Transverse colon (tissue), 4 donors: ENCODE results near the gene ATP2B3. TPM values are rescaled to one million over a fixed set of nuclear protein-coding genes. Genes with fewer than 3 reads are reported as not detected.

Experiments
- DNase-seq: peaks from one replicate; pipeline ENCODE4 v3.0.0-alpha.2; 2019
- H3K27ac ChIP-seq, 4 donors: fragments of 200-600 bp; sonication (generic); 2 replicates each; pipeline ENCODE4 v1.5.1; 2016 to 2018; ENCODE audit warnings: inconsistent platforms in 4 of 4
- H3K27me3 ChIP-seq: fragments of 200-600 bp; sonication (generic); 2 replicates; pipeline ENCODE4 v1.5.1; 2017; ENCODE audit warnings: inconsistent platforms
- H3K36me3 ChIP-seq, 4 donors: fragments of 200-600 bp; sonication (generic); 2 replicates each; pipeline ENCODE4 v1.5.1; 2017 to 2019; ENCODE audit warnings: inconsistent platforms in 4 of 4
- H3K4me1 ChIP-seq, 4 donors: fragments of 200-600 bp; sonication (generic); 2 replicates each; pipeline ENCODE4 v1.5.1; 2017 to 2020; ENCODE audit warnings: inconsistent platforms in 4 of 4
- H3K4me3 ChIP-seq, 4 donors: fragments of 200-600 bp; sonication (generic); 1 replicate in 1 of 4; 2 replicates in 3 of 4; pipeline versions ENCODE4 v1.5.1 to v1.6.1; 2017 to 2019; ENCODE audit warnings: inconsistent platforms in 4 of 4
- H3K9me3 ChIP-seq, 2 donors: fragments of 200-600 bp; sonication (generic); 2 replicates each; pipeline ENCODE4 v1.5.1; 2017 to 2019; ENCODE audit warnings: inconsistent platforms in 2 of 2
- CTCF ChIP-seq, 5 experiments: fragments of 200-600 bp in 3 of 5; fragments of 450-650 bp in 2 of 5; sonication (generic) in 3 of 5; IDR thresholded peaks; 1 replicate in 2 of 5; 2 replicates in 3 of 5; pipeline ENCODE4 v1.5.1; 2016 to 2017; ENCODE audit warnings: antibody characterized with exemption in 5 of 5, inconsistent platforms in 3 of 5, mild to moderate bottlenecking in 2 of 5, moderate library complexity in 1 of 5
- EP300 ChIP-seq: sonication (generic); formaldehyde crosslinking; IDR thresholded peaks from one replicate; pipeline ENCODE4 v1.6.1; 2017; ENCODE audit warnings: antibody characterized with exemption, low read depth
- POLR2A ChIP-seq: fragments of 450-650 bp; IDR thresholded peaks from one replicate; pipeline ENCODE4 v1.6.1; 2016; ENCODE audit warnings: antibody characterized with exemption, mild to moderate bottlenecking, moderate library complexity
- POLR2AphosphoS5 ChIP-seq, 3 donors: sonication (generic); formaldehyde crosslinking; IDR thresholded peaks; one replicate each; pipeline ENCODE4 v1.6.1; 2016; ENCODE audit warnings: antibody characterized with exemption in 3 of 3
- WGBS, 2 donors: methylation state at CpG; one replicate each; pipeline ENCODE4 v1.1.5; 2018; ENCODE audit warnings: low coverage in 1 of 2; 5-methylcytosine and 5-hydroxymethylcytosine counted together
- in situ Hi-C, 4 donors: fragments of 200-750 bp; cut with MboI; loops; one replicate each; pipeline versions ENCODE4 v1.15.0 to v1.15.1; 2017; ENCODE audit warnings: low sequenced_read_pairs in 3 of 4, low pct_ligation_motif_present in 1 of 4, low pct_unique_long_range_greater_than_20kb in 1 of 4
- intact Hi-C: fragments of 100-400 bp; cut with DNase I; formaldehyde crosslinking; loops from one replicate; pipeline ENCODE4 v1.15.1; 2023; ENCODE audit warnings: low total_unique reads
- total RNA-seq, 4 donors: library from RNA; depleted of rRNA; stranded (reverse); fragments of >200 nt; gene quantifications; one replicate each; pipeline ENCODE4 v1.1.0, GENCODE V29; 2016

The ATP2B3 gene
- total RNA-seq, 4 donors from 2014 or later = not detected

GRCh38 chrX:153500676-153501280 is 16.7 kb upstream of the ATP2B3 start:
- intact Hi-C loops = loop anchor here (10.0 kb wide), 1 partner anchor 466 kb away; no protein-coding TSS in a partner anchor
- no peak overlapping the region for H3K4me3 ChIP-seq
- no peak for TF ChIP-seq POLR2A
- no peak for TF ChIP-seq EP300
- TF ChIP-seq CTCF (IDR thresholded peaks at IDR 0.05) = no peak
- no peak for TF ChIP-seq POLR2AphosphoS5 (IDR thresholded peaks at IDR 0.05)
- WGBS, 2 donors = 89% methylated on average over 9 of the region's 9 CpGs; no CpG with 5 or more reads in 1 of the 2 donors
- no peaks in the 10 kb centered on the region for H3K9me3 ChIP-seq
- no peaks in the 10 kb centered on the region for H3K27me3 ChIP-seq
- DNase-seq = no peak
- in situ Hi-C loops = loop anchor here in 1 of 4 donors (25.0 kb wide), 1 partner anchor 538 kb away; no protein-coding TSS in a partner anchor
- no peak overlapping the region for H3K27ac ChIP-seq
- no peaks in the 10 kb centered on the region for H3K4me1 ChIP-seq
- H3K36me3 ChIP-seq = no peaks in the 10 kb centered on the region

DNA sequence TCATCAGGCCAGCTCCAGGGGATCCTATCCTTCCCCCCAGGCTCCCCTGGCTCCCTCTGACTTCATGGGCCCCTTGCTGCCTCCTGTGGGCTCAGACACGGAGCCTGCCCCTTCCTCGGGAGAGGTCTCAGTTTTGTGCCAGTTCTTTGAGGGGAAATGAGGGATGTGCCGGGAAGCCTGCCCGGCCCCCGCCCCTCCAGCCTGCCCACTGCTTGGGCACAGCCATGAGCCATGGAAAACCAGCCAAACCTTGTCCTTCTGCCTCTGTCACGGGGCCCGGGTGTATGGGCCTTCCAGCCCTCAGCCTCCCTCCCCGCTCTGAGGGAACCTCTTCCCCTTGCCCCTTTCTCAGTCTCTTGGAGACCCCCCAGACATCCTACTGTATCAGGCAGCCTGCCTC is 15.9 kb upstream of the ATP2B3 start:
- intact Hi-C loops = loop anchor here (10.0 kb wide), 1 partner anchor 467 kb away; no protein-coding TSS in a partner anchor
- Histone ChIP-seq H3K4me1 (no peaks in the 10 kb centered on the region), H3K27ac (no peak overlapping the region), H3K27me3 (no peaks in the 10 kb centered on the region), H3K36me3 (no peaks in the 10 kb centered on the region), H3K4me3 (no peak overlapping the region), H3K9me3 (no peaks in the 10 kb centered on the region)
- no peak for DNase-seq
- in situ Hi-C loops = loop anchor here in 1 of 4 donors (25.0 kb wide), 1 partner anchor 539 kb away; no protein-coding TSS in a partner anchor
- 91% methylated on average over 7 of the region's 8 CpGs; no CpG with 5 or more reads in 1 of the 2 donors for WGBS, 2 donors
- TF ChIP-seq EP300 (no peak), CTCF (IDR thresholded peaks at IDR 0.05) (no peak)

- in situ Hi-C loops (loop anchor here in 1 of 4 donors (25.0 kb wide), 1 partner anchor 540 kb away; no protein-coding TSS in a partner anchor), intact Hi-C loops (loop anchor here (10.0 kb wide), 1 partner anchor 467 kb away; no protein-coding TSS in a partner anchor)
- H3K4me3 ChIP-seq = no peak overlapping the region
- no peaks in the 10 kb centered on the region for H3K36me3 ChIP-seq
- TF ChIP-seq POLR2A = no peak
- TF ChIP-seq CTCF (IDR thresholded peaks at IDR 0.05) = no peak
- TF ChIP-seq EP300 = no peak
- TF ChIP-seq POLR2AphosphoS5 (IDR thresholded peaks at IDR 0.05) = no peak
- DNase-seq = no peak
- H3K27ac ChIP-seq = no peak overlapping the region
- no peaks in the 10 kb centered on the region for H3K27me3 ChIP-seq
- WGBS, 2 donors = 88% methylated on average over 10 of the region's 10 CpGs; no CpG with 5 or more reads in 1 of the 2 donors
- no peaks in the 10 kb centered on the region for H3K9me3 ChIP-seq
- no peaks in the 10 kb centered on the region for H3K4me1 ChIP-seq
Observed at GRCh38 chrX:153502131-153502530, 15.3 kb upstream of the ATP2B3 start.

- Histone ChIP-seq H3K27ac (no peak overlapping the region), H3K27me3 (no peaks in the 10 kb centered on the region), H3K4me3 (no peak overlapping the region), H3K36me3 (no peaks in the 10 kb centered on the region), H3K9me3 (no peaks in the 10 kb centered on the region), H3K4me1 (no peaks in the 10 kb centered on the region)
- 90% methylated on average over 5 of the region's 14 CpGs; no CpG with 5 or more reads in 1 of the 2 donors for WGBS, 2 donors
- intact Hi-C loops = loop anchor here (10.0 kb wide), 1 partner anchor 468 kb away; no protein-coding TSS in a partner anchor
- in situ Hi-C loops = loop anchor here in 1 of 4 donors (25.0 kb wide), 1 partner anchor 540 kb away; no protein-coding TSS in a partner anchor
- no peak for DNase-seq
- no peak for TF ChIP-seq CTCF (IDR thresholded peaks at IDR 0.05)
- no peak for TF ChIP-seq EP300
- no peak for TF ChIP-seq POLR2AphosphoS5 (IDR thresholded peaks at IDR 0.05)
- no peak for TF ChIP-seq POLR2A
Observed at GRCh38 chrX:153502796-153503195, 14.6 kb upstream of the ATP2B3 start.
